H9 (cell line): ENCODE data around the gene RGS5. TPM values are rescaled to one million over a fixed set of nuclear protein-coding genes. Genes with fewer than 3 reads are reported as not detected.

Experiments used
- DNase-seq: peaks from one replicate; pipeline ENCODE4 v3.0.0-alpha.2; 2017
- H2AFZ ChIP-seq: one replicate; pipeline ENCODE4 v1.6.1; 2013; ENCODE audit warnings: mild to moderate bottlenecking, low read length, control low read depth, moderate library complexity
- H2AK5ac ChIP-seq: 2 replicates; pipeline ENCODE4 v1.6.1; 2013; ENCODE audit warnings: low read length, control low read depth, mixed read lengths; ENCODE audit not compliant: insufficient read length
- H2BK120ac ChIP-seq: one replicate; pipeline ENCODE4 v1.6.1; 2013; ENCODE audit warnings: low read depth, mild to moderate bottlenecking, low read length, control low read depth, inconsistent platforms; ENCODE audit not compliant: poor library complexity, severe bottlenecking
- H2BK12ac ChIP-seq: 2 replicates; pipeline ENCODE4 v1.6.1; 2013; ENCODE audit warnings: low read length, control low read depth, mixed read lengths, low read depth; ENCODE audit not compliant: insufficient read length
- H2BK15ac ChIP-seq: 2 replicates; pipeline ENCODE4 v1.6.1; 2013; ENCODE audit warnings: low read depth, low read length, control low read depth
- H2BK20ac ChIP-seq: one replicate; pipeline ENCODE4 v1.6.1; 2013; ENCODE audit warnings: low read depth, mild to moderate bottlenecking, low read length, control low read depth, inconsistent platforms; ENCODE audit not compliant: poor library complexity, severe bottlenecking
- H2BK5ac ChIP-seq: 2 replicates; pipeline ENCODE4 v1.6.1; 2013; ENCODE audit warnings: low read length, control low read depth, mixed read lengths; ENCODE audit not compliant: insufficient read length
- H3K14ac ChIP-seq: 2 replicates; pipeline ENCODE4 v1.6.1; 2013; ENCODE audit warnings: low read length, control low read depth; ENCODE audit not compliant: insufficient read depth
- H3K18ac ChIP-seq: 2 replicates; pipeline ENCODE4 v1.6.1; 2013; ENCODE audit warnings: low read depth, mild to moderate bottlenecking, mixed read lengths, low read length, control low read depth; ENCODE audit not compliant: insufficient read length
- H3K23ac ChIP-seq: 2 replicates; pipeline ENCODE4 v1.6.1; 2013; ENCODE audit warnings: low read length, control low read depth, mixed read lengths, low read depth; ENCODE audit not compliant: insufficient read length
- H3K23me2 ChIP-seq: 2 replicates; pipeline ENCODE4 v1.6.1; 2013; ENCODE audit warnings: low read depth, mild to moderate bottlenecking, mixed read lengths, low read length, control low read depth; ENCODE audit not compliant: insufficient read length, poor library complexity, severe bottlenecking
- H3K27ac ChIP-seq: 2 replicates; pipeline ENCODE4 v1.5.1; 2013; ENCODE audit warnings: low read length, control low read depth, mixed read lengths, low read depth; ENCODE audit not compliant: insufficient read length
- H3K27me3 ChIP-seq: 2 replicates; pipeline ENCODE4 v1.6.1; 2013; ENCODE audit warnings: low read length, control low read depth, inconsistent platforms; ENCODE audit not compliant: insufficient read depth
- H3K4ac ChIP-seq: 2 replicates; pipeline ENCODE4 v1.6.1; 2013; ENCODE audit warnings: low read depth, mild to moderate bottlenecking, control low read depth, inconsistent platforms, low read length, moderate library complexity
- H3K4me1 ChIP-seq: 2 replicates; pipeline ENCODE4 v1.6.1; 2013; ENCODE audit warnings: low read length, control low read depth, inconsistent platforms; ENCODE audit not compliant: insufficient read depth
- H3K4me2 ChIP-seq: 2 replicates; pipeline ENCODE4 v1.6.1; 2013; ENCODE audit warnings: low read length, control low read depth, mixed read lengths; ENCODE audit not compliant: insufficient read length, insufficient read depth
- H3K56ac ChIP-seq: 2 replicates; pipeline ENCODE4 v1.6.1; 2013; ENCODE audit warnings: low read depth, mild to moderate bottlenecking, mixed read lengths, low read length, control low read depth; ENCODE audit not compliant: insufficient read length
- H3K79me1 ChIP-seq: 2 replicates; pipeline ENCODE4 v1.6.1; 2013; ENCODE audit warnings: low read depth, mild to moderate bottlenecking, moderate library complexity, low read length, control low read depth, inconsistent platforms; ENCODE audit not compliant: insufficient read depth, poor library complexity, severe bottlenecking
- H3K79me2 ChIP-seq: 2 replicates; pipeline ENCODE4 v1.6.1; 2013; ENCODE audit warnings: low read length, control low read depth, inconsistent platforms; ENCODE audit not compliant: insufficient read depth
- H3K9ac ChIP-seq: 2 replicates; pipeline ENCODE4 v1.6.1; 2013; ENCODE audit warnings: low read length, control low read depth, mixed read lengths; ENCODE audit not compliant: insufficient read length; ENCODE audit errors: extremely low read depth
- H3K9me3 ChIP-seq: one replicate; pipeline ENCODE4 v1.6.1; 2013; ENCODE audit warnings: low read depth, low read length, inconsistent platforms; ENCODE audit not compliant: control insufficient read depth
- H3T11ph ChIP-seq: one replicate; pipeline ENCODE4 v1.6.1; 2013; ENCODE audit warnings: mild to moderate bottlenecking, low read length, control low read depth, inconsistent platforms
- H4K20me1 ChIP-seq: one replicate; pipeline ENCODE4 v1.6.1; 2013; ENCODE audit not compliant: control insufficient read depth, insufficient read length, insufficient read depth
- H4K5ac ChIP-seq: 2 replicates; pipeline ENCODE4 v1.6.1; 2013; ENCODE audit warnings: low read depth, mild to moderate bottlenecking, mixed read lengths, low read length, control low read depth; ENCODE audit not compliant: insufficient read length
- H4K8ac ChIP-seq: replicated peaks from 2 replicates; pipeline ENCODE4 v1.6.1; 2013; ENCODE audit warnings: low read length, control low read depth, mixed read lengths, low read depth; ENCODE audit not compliant: insufficient read length
- H4K91ac ChIP-seq: 2 replicates; pipeline ENCODE4 v1.6.1; 2013; ENCODE audit warnings: low read depth, mild to moderate bottlenecking, moderate library complexity, mixed read lengths, low read length, control low read depth; ENCODE audit not compliant: insufficient read length
- H3K27ac Mint-ChIP-seq, 3 experiments: 2 replicates in 2 of 3; 3 replicates in 1 of 3; pipeline ENCODE4 v1.8.0; 2020 to 2021; ENCODE audit warnings: mixed read lengths in 3 of 3, mild to moderate bottlenecking in 1 of 3, moderate library complexity in 1 of 3
- H3K27me3 Mint-ChIP-seq: 2 replicates; pipeline ENCODE4 v1.8.0; 2021; ENCODE audit warnings: low read depth, mild to moderate bottlenecking, moderate library complexity, mixed read lengths
- H3K36me3 Mint-ChIP-seq, 3 experiments: 2 replicates in 2 of 3; 3 replicates in 1 of 3; pipeline ENCODE4 v1.8.0; 2020 to 2021; ENCODE audit warnings: low read depth in 3 of 3, mixed read lengths in 3 of 3; ENCODE audit not compliant: insufficient read depth in 1 of 3
- H3K4me1 Mint-ChIP-seq, 2 experiments: 2 replicates each; pipeline ENCODE4 v1.8.0; 2020; ENCODE audit warnings: mixed read lengths in 2 of 2
- H3K4me3 Mint-ChIP-seq, 2 experiments: 2 replicates in 1 of 2; 3 replicates in 1 of 2; pipeline ENCODE4 v1.8.0; 2020 to 2021; ENCODE audit warnings: mild to moderate bottlenecking in 2 of 2, mixed read lengths in 2 of 2, moderate library complexity in 1 of 2
- H3K9me3 Mint-ChIP-seq, 2 experiments: 2 replicates in 1 of 2; 3 replicates in 1 of 2; pipeline ENCODE4 v1.8.0; 2020; ENCODE audit warnings: mild to moderate bottlenecking in 2 of 2, mixed read lengths in 2 of 2, moderate library complexity in 1 of 2
- CTCF ChIP-seq: fragments of 200-600 bp; sonication (generic); conservative IDR thresholded peaks from 3 replicates; pipeline ENCODE4 v1.8.0; 2021; ENCODE audit warnings: antibody characterized with exemption, mild to moderate bottlenecking
- WGBS: extraction: QIAGEN DNeasy Blood & Tissue Kit; methylation state at CpG from one replicate; pipeline ENCODE4 v1.1.7; 2013; ENCODE audit warnings: missing lambda C conversion rate, low lambda C conversion rate, mixed read lengths; ENCODE audit not compliant: insufficient read length; ENCODE audit errors: extremely low coverage; 5-methylcytosine and 5-hydroxymethylcytosine counted together
- total RNA-seq: library from RNA; stranded (reverse); gene quantifications from 2 replicates; pipeline ENCODE4 v1.2.1, GENCODE V29; 2021

RGS5 gene
- total RNA-seq, 1 experiment from 2014 or later, result 30.1 TPM

- no peak overlapping the region for H3K14ac ChIP-seq
Observed at GRCh38 chr1:163173121-163173520, 29.6 kb downstream of the RGS5 start.

More at GRCh38 chr1:163173121-163173520, 29.6 kb downstream of the RGS5 start:
- Mint-ChIP-seq H3K4me1 (peaks cover 10 to 11% of the 10 kb centered on the region in 2 experiments), H3K9me3 (no peaks in the 10 kb centered on the region; a peak in 1 of 5 replicates), H3K36me3 (no peaks in the 10 kb centered on the region), H3K4me3 (no peak overlapping the region), H3K27me3 (no peaks in the 10 kb centered on the region), H3K27ac (peak overlapping the region in 1 of 3 experiments; percentile 35; a peak in 1 of 7 replicates)
- Histone ChIP-seq H3K4me2 (no peak overlapping the region), H3K9me3 (no peaks in the 10 kb centered on the region), H2BK15ac (no peak overlapping the region), H4K5ac (no peak overlapping the region), H3K4ac (no peak overlapping the region), H3K79me2 (no peaks in the 10 kb centered on the region), H3K9ac (no peak overlapping the region), H3K18ac (no peak overlapping the region), H3K56ac (no peak overlapping the region), H2BK20ac (no peak overlapping the region), H3K79me1 (no peaks in the 10 kb centered on the region), H3K27me3 (no peaks in the 10 kb centered on the region), H4K91ac (no peak overlapping the region), H3K4me1 (no peaks in the 10 kb centered on the region), H2BK120ac (no peak overlapping the region), H3T11ph (no peak overlapping the region), H4K8ac (no peak overlapping the region), H3K27ac (no peak overlapping the region), H3K23ac (no peak overlapping the region), H3K23me2 (no peaks in the 10 kb centered on the region), H2BK5ac (no peak overlapping the region), H2AFZ (no peak overlapping the region), H2AK5ac (no peak overlapping the region), H4K20me1 (no peaks in the 10 kb centered on the region), H2BK12ac (no peak overlapping the region)
- no peak for TF ChIP-seq CTCF
- DNase-seq, result no peak
- no CpG with 5 or more reads among the region's 4 CpGs for WGBS
